MCF 10A (cell line): ENCODE data around the gene APOA1. TPM values are rescaled to one million over a fixed set of nuclear protein-coding genes. Genes with fewer than 3 reads are reported as not detected.

ENCODE experiments used
- BruUV-seq: library from RNA; stranded (reverse); fragments of 400-500 nt; replicated peaks from 2 replicates; lab custom pipeline; 2021; lab: Mats Ljungman, UMichigan
- CTCF ChIA-PET: fragments of 300-600 bp; sonication (Branson Sonifier 250); formaldehyde crosslinking; extraction: SDS; loops from one replicate; lab custom pipeline; 2021; ENCODE audit warnings: antibody characterized with exemption, inconsistent platforms; lab: Yijun Ruan, JAX
- POLR2A ChIA-PET: fragments of 300-600, 350-650 bp; sonication (Branson Sonifier 250); formaldehyde crosslinking; extraction: SDS; loops from one replicate; lab custom pipeline; 2020; ENCODE audit warnings: antibody characterized with exemption, inconsistent platforms; lab: Yijun Ruan, JAX
- DNase-seq: peaks from one replicate; pipeline ENCODE4 v3.0.0-alpha.2; 2018; ENCODE audit not compliant: unreplicated experiment
- H3K27ac Mint-ChIP-seq: one replicate; pipeline ENCODE4 v1.8.0; 2022; ENCODE audit warnings: mild to moderate bottlenecking, low read depth, mixed read lengths; ENCODE audit not compliant: unreplicated experiment
- H3K27me3 Mint-ChIP-seq: one replicate; pipeline ENCODE4 v1.8.0; 2022; ENCODE audit warnings: mixed read lengths; ENCODE audit not compliant: insufficient read depth, unreplicated experiment
- H3K36me3 Mint-ChIP-seq: one replicate; pipeline ENCODE4 v1.8.0; 2022; ENCODE audit warnings: mild to moderate bottlenecking, moderate library complexity, mixed read lengths; ENCODE audit not compliant: insufficient read depth, unreplicated experiment
- H3K4me1 Mint-ChIP-seq: one replicate; pipeline ENCODE4 v1.8.0; 2022; ENCODE audit warnings: mixed read lengths; ENCODE audit not compliant: insufficient read depth, unreplicated experiment
- H3K4me3 Mint-ChIP-seq: one replicate; pipeline ENCODE4 v1.8.0; 2022; ENCODE audit warnings: mild to moderate bottlenecking, moderate library complexity, mixed read lengths; ENCODE audit not compliant: unreplicated experiment
- H3K9me3 Mint-ChIP-seq: one replicate; pipeline ENCODE4 v1.8.0; 2022; ENCODE audit warnings: mixed read lengths; ENCODE audit not compliant: unreplicated experiment
- intact Hi-C: fragments of 100-400 bp; cut with micrococcal nuclease; formaldehyde crosslinking; loops from 2 replicates; pipeline ENCODE4 v1.14.1; 2022
- total RNA-seq: library from RNA; stranded (reverse); gene quantifications from 2 replicates; pipeline ENCODE4 v1.2.3, GENCODE V29; 2022
- TF ChIP-seq, protein P1 (sequence below): fragments of 200-600 bp; IDR thresholded peaks from one replicate; pipeline ENCODE4 v1.8.0; 2022; ENCODE audit warnings: antibody characterized with exemption, mild to moderate bottlenecking; ENCODE audit not compliant: unreplicated experiment

APOA1 gene
- total RNA-seq, 1 experiment from 2014 or later = not detected

DNA sequence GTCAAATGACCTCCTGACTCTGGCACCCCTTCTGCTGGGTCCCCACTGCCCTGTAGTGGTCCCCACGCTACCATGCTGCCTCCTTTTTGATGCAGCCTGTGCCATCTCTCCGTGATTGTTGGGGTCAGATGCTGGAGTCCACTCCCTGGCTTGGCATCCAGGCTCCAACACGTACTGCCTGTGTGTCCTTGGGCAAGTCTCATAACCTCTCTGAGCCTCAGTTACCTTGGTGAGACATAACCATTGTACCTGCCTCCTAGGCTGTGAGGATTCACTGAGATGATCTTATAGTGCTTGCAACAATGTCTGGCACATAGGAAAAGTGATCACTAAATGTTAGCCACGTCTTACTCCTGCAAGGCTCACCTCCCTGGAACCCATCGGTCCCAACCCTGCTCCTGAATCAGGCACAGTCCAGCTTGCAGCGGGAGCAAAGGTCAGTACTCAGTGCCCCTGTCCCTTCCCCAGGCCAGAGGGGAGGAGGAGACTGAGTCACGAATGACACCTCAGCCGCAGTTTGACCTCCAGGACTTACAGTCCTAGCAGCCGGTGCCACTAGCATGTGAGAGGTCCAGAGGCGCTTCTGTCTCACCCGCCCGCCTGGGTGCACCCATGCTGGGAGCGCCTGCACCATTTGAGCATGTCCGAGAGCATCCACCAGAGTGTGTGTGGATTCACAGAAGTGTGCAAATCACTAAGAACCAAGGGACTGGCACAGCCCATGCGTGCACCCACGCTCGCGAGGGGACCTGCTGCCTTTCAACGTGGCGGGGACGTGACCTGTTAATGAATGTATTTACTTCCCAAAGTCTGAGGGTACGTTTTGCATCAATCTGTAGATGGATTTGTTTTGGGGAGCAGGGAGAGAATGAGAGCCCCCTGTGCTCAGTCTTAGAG is 11.3 kb downstream of the APOA1 start:
- Mint-ChIP-seq H3K36me3 (no peaks in the 10 kb centered on the region), H3K4me1 (no peaks in the 10 kb centered on the region), H3K27ac (no peak overlapping the region), H3K9me3 (no peaks in the 10 kb centered on the region), H3K27me3 (no peaks in the 10 kb centered on the region), H3K4me3 (no peak overlapping the region)
- CTCF ChIA-PET = no interaction called here
- TF ChIP-seq, protein P1, sequence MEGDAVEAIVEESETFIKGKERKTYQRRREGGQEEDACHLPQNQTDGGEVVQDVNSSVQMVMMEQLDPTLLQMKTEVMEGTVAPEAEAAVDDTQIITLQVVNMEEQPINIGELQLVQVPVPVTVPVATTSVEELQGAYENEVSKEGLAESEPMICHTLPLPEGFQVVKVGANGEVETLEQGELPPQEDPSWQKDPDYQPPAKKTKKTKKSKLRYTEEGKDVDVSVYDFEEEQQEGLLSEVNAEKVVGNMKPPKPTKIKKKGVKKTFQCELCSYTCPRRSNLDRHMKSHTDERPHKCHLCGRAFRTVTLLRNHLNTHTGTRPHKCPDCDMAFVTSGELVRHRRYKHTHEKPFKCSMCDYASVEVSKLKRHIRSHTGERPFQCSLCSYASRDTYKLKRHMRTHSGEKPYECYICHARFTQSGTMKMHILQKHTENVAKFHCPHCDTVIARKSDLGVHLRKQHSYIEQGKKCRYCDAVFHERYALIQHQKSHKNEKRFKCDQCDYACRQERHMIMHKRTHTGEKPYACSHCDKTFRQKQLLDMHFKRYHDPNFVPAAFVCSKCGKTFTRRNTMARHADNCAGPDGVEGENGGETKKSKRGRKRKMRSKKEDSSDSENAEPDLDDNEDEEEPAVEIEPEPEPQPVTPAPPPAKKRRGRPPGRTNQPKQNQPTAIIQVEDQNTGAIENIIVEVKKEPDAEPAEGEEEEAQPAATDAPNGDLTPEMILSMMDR = no peak
- no TSS peak for BruUV-seq
- intact Hi-C loops = no loop called here
- no peak for DNase-seq
- POLR2A ChIA-PET = no interaction called here

DNA sequence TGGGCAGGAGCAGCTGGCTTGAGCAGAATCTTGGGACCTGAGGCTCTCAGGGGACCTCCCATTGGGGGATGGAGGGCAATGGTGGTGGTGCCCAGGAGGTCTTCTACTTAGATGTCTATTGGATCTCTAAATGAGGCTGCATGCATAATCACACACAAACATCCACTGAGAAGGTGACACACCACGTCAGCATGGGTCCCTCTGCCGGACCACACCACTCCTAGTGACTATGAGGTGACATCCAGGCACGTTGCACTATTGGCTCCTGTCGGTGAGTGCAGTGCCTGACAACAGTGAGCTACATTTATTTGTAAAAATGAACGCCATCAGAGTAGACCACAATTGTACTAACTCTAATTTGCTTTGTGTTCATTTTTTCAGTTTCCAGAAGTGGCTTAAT is 12.0 kb downstream of the APOA1 start:
- TF ChIP-seq, protein P1 = no peak
- no peak overlapping the region for H3K27ac Mint-ChIP-seq
- H3K27me3 Mint-ChIP-seq = no peaks in the 10 kb centered on the region
- DNase-seq = no peak
- no peaks in the 10 kb centered on the region for H3K9me3 Mint-ChIP-seq
- ChIA-PET CTCF (no interaction called here), POLR2A (no interaction called here)
- H3K4me3 Mint-ChIP-seq = no peak overlapping the region
- H3K36me3 Mint-ChIP-seq = no peaks in the 10 kb centered on the region
- H3K4me1 Mint-ChIP-seq = no peaks in the 10 kb centered on the region
- intact Hi-C loops = no loop called here
- BruUV-seq = no TSS peak

DNA sequence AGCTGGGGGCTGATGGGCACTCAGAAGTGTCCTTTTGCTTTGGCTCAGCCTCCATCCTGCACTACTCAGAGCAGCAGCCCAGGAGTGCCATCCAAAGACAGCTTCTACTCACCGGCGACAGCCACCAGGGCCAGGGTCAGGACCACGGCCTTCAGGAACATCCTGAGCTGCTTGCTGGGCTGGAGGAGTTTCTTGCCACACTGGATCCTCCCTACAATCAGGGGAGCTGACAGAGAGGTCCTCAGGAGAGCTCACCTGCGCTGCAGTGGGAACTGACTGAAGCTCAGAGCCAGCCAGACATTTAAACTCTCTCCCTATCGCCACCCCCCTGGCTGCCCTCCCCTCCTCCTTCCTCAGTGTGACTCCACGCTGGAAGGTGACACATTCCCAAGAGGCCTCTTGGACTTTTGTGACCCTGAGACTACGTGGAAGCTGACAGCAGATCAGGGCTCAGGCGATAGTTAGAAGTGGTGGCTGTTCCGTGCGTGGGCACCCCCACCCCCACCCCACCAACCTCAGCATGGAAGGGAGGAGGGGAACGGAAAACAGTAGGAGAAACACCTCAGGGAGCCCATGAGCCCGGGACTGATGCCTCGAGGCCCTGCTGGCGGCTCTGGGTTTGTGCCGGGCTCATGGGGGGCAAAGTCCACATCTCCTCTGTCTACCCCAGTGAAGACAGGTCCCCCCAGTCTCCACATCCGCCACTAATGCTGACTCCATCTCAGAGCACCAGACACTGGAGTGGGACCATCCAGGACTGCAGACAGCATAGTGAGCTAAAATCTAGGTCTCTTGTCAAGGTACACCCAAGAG is 14.2 kb downstream of the APOA1 start, which contains the start of gene APOA4:
APOA4 (minus strand) TSS at position 274 of the 813 bp plus-strand sequence; CDS start at position 161, 113 bp downstream.
- no peak within 1 kb of the TSS for H3K27ac Mint-ChIP-seq
- no peaks in the 10 kb centered on the region for H3K9me3 Mint-ChIP-seq
- intact Hi-C loops = no loop called here
- BruUV-seq = no TSS peak
- no peak within 1 kb of the TSS for H3K4me3 Mint-ChIP-seq
- TF ChIP-seq, protein P1 = no peak
- no peak for DNase-seq
- POLR2A ChIA-PET = no interaction called here
- no peaks in the 10 kb centered on the region for H3K36me3 Mint-ChIP-seq
- no peaks in the 10 kb centered on the region for H3K4me1 Mint-ChIP-seq
- CTCF ChIA-PET = interaction anchor here (0.6 to 1.1 kb wide), 2 partner anchors 32 to 272 kb away, joined by 3 to 4 read pairs; partner anchors contain the start of gene APOA5
- H3K27me3 Mint-ChIP-seq = no peaks in the 10 kb centered on the region

DNA sequence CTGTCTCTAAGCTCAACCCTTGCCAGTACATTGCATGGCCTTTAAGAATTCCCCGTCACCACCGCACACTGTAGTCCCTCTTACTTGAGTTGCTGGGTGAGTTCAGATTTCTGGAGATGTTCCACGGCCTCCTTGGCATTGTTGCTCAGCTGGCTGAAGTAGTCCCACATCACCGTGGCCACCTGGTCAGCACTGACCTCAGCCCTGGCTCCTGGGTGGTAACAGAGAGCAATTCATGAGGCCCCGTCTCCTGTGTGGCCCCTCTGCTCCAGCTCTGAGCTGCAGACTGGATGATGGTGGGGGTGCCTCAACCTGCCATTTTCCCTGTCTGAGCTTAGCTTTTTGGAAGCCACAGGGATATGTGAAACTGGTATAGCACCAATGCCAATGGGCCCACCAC is 14.8 kb downstream of the APOA1 start:
- CTCF ChIA-PET = interaction anchor here (0.6 to 2.5 kb wide), 3 partner anchors 14 to 272 kb away, joined by 3 to 16 read pairs (median 4); partner anchors contain the start of gene APOA5
- no peak overlapping the region for H3K27ac Mint-ChIP-seq
- H3K36me3 Mint-ChIP-seq = no peaks in the 10 kb centered on the region
- H3K4me3 Mint-ChIP-seq = no peak overlapping the region
- no peak for DNase-seq
- POLR2A ChIA-PET = no interaction called here
- H3K4me1 Mint-ChIP-seq = no peaks in the 10 kb centered on the region
- TF ChIP-seq, protein P1 = no peak
- H3K9me3 Mint-ChIP-seq = no peaks in the 10 kb centered on the region
- no peaks in the 10 kb centered on the region for H3K27me3 Mint-ChIP-seq
- intact Hi-C loops = no loop called here
- no TSS peak for BruUV-seq
